B cell (primary cell): ENCODE measurements around the gene CNNM3. TPM values are rescaled to one million over a fixed set of nuclear protein-coding genes. Genes with fewer than 3 reads are reported as not detected.

Experiments
- ATAC-seq: fragments of 200-7000 bp; cut with Tn5 transposase; one replicate; pipeline ENCODE4 v1.10.0; 2021; ENCODE audit warnings: low read depth, mild to moderate bottlenecking, moderate number of reproducible peaks, moderate library complexity
- CTCF ChIA-PET: fragments of 350-600 bp; sonication (Branson Sonifier 250); formaldehyde crosslinking; loops from one replicate; lab custom pipeline; 2021; ENCODE audit warnings: antibody characterized with exemption, inconsistent platforms; lab: Charles Lee
- POLR2A ChIA-PET: fragments of 350-600 bp; sonication (Branson Sonifier 250); formaldehyde crosslinking; loops from one replicate; lab custom pipeline; 2021; ENCODE audit warnings: antibody characterized with exemption; lab: Charles Lee
- DNase-seq: peaks from one replicate; pipeline ENCODE4 v3.0.0; 2013
- H2AFZ ChIP-seq: 2 replicates; pipeline ENCODE4 v1.6.1; 2012; ENCODE audit warnings: mild to moderate bottlenecking, low read depth, low read length; ENCODE audit not compliant: insufficient read depth, poor library complexity, severe bottlenecking
- H3K27ac ChIP-seq, 2 donors: 1 replicate in 1 of 2; 2 replicates in 1 of 2; pipeline ENCODE4 v1.5.1; 2012 to 2013; ENCODE audit warnings: low read length in 2 of 2, mild to moderate bottlenecking in 2 of 2, moderate library complexity in 1 of 2
- H3K27me3 ChIP-seq, 4 experiments: fragments of 200-600 bp in 1 of 4; sonication (generic) in 1 of 4; replicated peaks in 1 of 4; 1 replicate in 2 of 4; 2 replicates in 2 of 4; pipeline versions ENCODE4 v1.6.1 to v1.7.0; 2013 to 2016; ENCODE audit warnings: low read length in 3 of 4, mild to moderate bottlenecking in 2 of 4, mixed read lengths in 1 of 4, moderate library complexity in 1 of 4; ENCODE audit not compliant: insufficient read depth in 4 of 4, control insufficient read depth in 3 of 4; ENCODE audit errors: control extremely low read depth in 1 of 4
- H3K36me3 ChIP-seq, 2 experiments: replicated peaks in 1 of 2; 1 replicate in 1 of 2; 2 replicates in 1 of 2; pipeline versions ENCODE4 v1.6.1 to v1.7.1; 2013; ENCODE audit warnings: low read length in 1 of 2; ENCODE audit not compliant: insufficient read depth in 2 of 2, control insufficient read depth in 1 of 2; ENCODE audit errors: control extremely low read depth in 1 of 2, extremely low read depth in 1 of 2
- H3K4me1 ChIP-seq, 2 donors: fragments of 200-600 bp in 1 of 2; sonication (generic) in 1 of 2; 1 replicate in 1 of 2; 2 replicates in 1 of 2; pipeline versions ENCODE4 v1.5.1 to v1.6.1; 2013 to 2017; ENCODE audit warnings: low read length in 2 of 2; ENCODE audit not compliant: control insufficient read depth in 2 of 2, insufficient read depth in 2 of 2
- H3K4me2 ChIP-seq: replicated peaks from 2 replicates; pipeline ENCODE3; 2012; ENCODE audit warnings: mild to moderate bottlenecking, low read depth, low read length; ENCODE audit not compliant: poor library complexity, severe bottlenecking
- H3K4me3 ChIP-seq, 5 experiments: fragments of 200-600 bp in 1 of 5; sonication (generic) in 1 of 5; 1 replicate in 3 of 5; 2 replicates in 2 of 5; pipeline versions ENCODE4 v1.5.1 to v1.7.0; 2011 to 2016; ENCODE audit warnings: low read length in 4 of 5, mild to moderate bottlenecking in 4 of 5, low read depth in 2 of 5, control low read depth in 1 of 5, moderate library complexity in 1 of 5; ENCODE audit not compliant: insufficient read depth in 1 of 5; ENCODE audit errors: control extremely low read depth in 1 of 5, extremely low read depth in 1 of 5
- H3K79me2 ChIP-seq: fragments of 200-600 bp; sonication (generic); one replicate; pipeline ENCODE4 v1.6.0; 2016; ENCODE audit warnings: low read length; ENCODE audit not compliant: control insufficient read depth, insufficient read depth
- H3K9ac ChIP-seq: fragments of 200-600 bp; sonication (generic); 2 replicates; pipeline ENCODE4 v1.6.1; 2017; ENCODE audit warnings: mild to moderate bottlenecking, low read length, moderate library complexity
- H3K9me3 ChIP-seq, 3 donors: one replicate each; pipeline versions ENCODE4 v1.6.1 to v1.7.1; 2013; ENCODE audit warnings: low read length in 2 of 3; ENCODE audit not compliant: control insufficient read depth in 2 of 3, insufficient read depth in 1 of 3; ENCODE audit errors: control extremely low read depth in 1 of 3
- H4K20me1 ChIP-seq: 2 replicates; pipeline ENCODE4 v1.6.0; 2012; ENCODE audit warnings: mild to moderate bottlenecking, low read length; ENCODE audit not compliant: insufficient read depth, control insufficient read depth, poor library complexity, severe bottlenecking
- H3K27ac Mint-ChIP-seq: one replicate; pipeline ENCODE4 v1.8.0; 2021; ENCODE audit warnings: mixed read lengths
- H3K27me3 Mint-ChIP-seq: one replicate; pipeline ENCODE4 v1.8.0; 2021; ENCODE audit warnings: mixed read lengths
- H3K4me1 Mint-ChIP-seq: one replicate; pipeline ENCODE4 v1.8.0; 2021; ENCODE audit warnings: mixed read lengths
- H3K4me3 Mint-ChIP-seq: one replicate; pipeline ENCODE4 v1.8.0; 2021; ENCODE audit warnings: mixed read lengths
- H3K9me3 Mint-ChIP-seq: one replicate; pipeline ENCODE4 v1.8.0; 2022; ENCODE audit warnings: mixed read lengths; ENCODE audit not compliant: insufficient read depth
- EZH2 ChIP-seq: IDR thresholded peaks from 2 replicates; pipeline ENCODE4 v1.6.1; 2012; ENCODE audit warnings: borderline replicate concordance, low read depth, mild to moderate bottlenecking, moderate library complexity, low read length; ENCODE audit not compliant: insufficient read depth, poor library complexity, severe bottlenecking
- WGBS: methylation state at CpG from one replicate; pipeline ENCODE4 v1.1.5; 2013; ENCODE audit warnings: missing lambda C conversion rate; ENCODE audit not compliant: insufficient coverage; 5-methylcytosine and 5-hydroxymethylcytosine counted together
- intact Hi-C: fragments of 100-400 bp; cut with micrococcal nuclease; formaldehyde crosslinking; loops from one replicate; pipeline ENCODE4 v1.10.0; 2022
- polyA minus RNA-seq: library from RNA; depleted of rRNA, polyadenylated mRNA; stranded (reverse); fragments of >200 nt; gene quantifications from 2 replicates; pipeline ENCODE4 v1.2.3, GENCODE V29; 2012
- polyA plus RNA-seq: library from polyadenylated mRNA; depleted of rRNA; stranded (reverse); fragments of >200 nt; gene quantifications from 2 replicates; pipeline ENCODE4 v1.2.3, GENCODE V29; 2012
- total RNA-seq, 2 donors: library from RNA; stranded (reverse); fragments of 120-200 nt in 1 of 2; gene quantifications; 1 replicate in 1 of 2; 2 replicates in 1 of 2; pipeline versions ENCODE4 v1.2.3 to v1.2.4, GENCODE V29; 2013 to 2022
- TF ChIP-seq, protein P1 (sequence below): fragments of 200-600 bp; IDR thresholded peaks from one replicate; pipeline ENCODE4 v1.8.0; 2022; ENCODE audit warnings: antibody characterized with exemption, mild to moderate bottlenecking

The CNNM3 gene
- total RNA-seq (52.1 and 54.7 TPM in 2 replicates), polyA plus RNA-seq (23.8 and 28.8 TPM in 2 replicates), polyA minus RNA-seq (40.0 and 43.2 TPM in 2 replicates)
- total RNA-seq (2013) = 8.0 TPM

DNA sequence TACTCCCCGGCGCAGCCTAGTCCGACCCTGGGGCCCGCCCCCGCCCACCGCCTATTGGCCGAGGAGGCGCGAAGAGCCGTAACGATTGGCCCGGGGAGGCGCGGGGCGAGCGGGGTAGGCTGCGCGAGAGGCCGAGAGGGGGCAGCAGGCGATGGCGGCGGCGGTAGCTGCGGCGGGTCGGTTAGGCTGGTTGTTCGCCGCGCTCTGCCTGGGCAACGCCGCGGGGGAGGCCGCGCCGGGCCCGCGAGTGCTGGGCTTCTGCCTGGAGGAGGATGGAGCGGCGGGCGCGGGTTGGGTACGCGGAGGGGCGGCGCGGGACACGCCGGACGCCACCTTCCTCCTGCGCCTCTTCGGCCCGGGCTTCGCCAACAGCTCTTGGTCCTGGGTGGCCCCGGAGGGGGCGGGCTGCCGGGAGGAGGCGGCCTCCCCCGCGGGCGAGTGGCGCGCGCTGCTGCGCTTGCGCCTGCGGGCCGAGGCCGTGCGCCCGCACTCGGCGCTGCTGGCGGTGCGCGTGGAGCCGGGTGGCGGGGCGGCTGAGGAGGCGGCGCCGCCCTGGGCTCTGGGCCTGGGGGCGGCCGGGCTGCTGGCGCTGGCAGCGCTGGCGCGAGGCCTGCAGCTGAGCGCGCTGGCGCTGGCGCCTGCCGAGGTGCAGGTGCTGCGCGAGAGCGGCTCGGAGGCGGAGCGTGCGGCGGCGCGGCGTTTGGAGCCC lies at the start of gene CNNM3:
CNNM3 (plus strand) TSS at position 142 of the 709 bp plus-strand sequence; CDS start at position 152, 10 bp downstream.
- WGBS = under 1% methylated on average over 103 of the region's 103 CpGs
- CTCF ChIA-PET = interaction anchor here (0.7 to 3.8 kb wide), 14 partner anchors 10 to 608 kb away, joined by 3 to 29 read pairs (median 4); partner anchors contain the start of genes ANKRD39, CNNM4 and STARD7

More for the DNA sequence above, at the start of gene CNNM3:
- DNase-seq (peak; percentile 96), ATAC-seq (peak; percentile 91)
- intact Hi-C loops = loop anchor here (1.0 to 5.0 kb wide), 8 partner anchors 10 to 479 kb away; partner anchors contain the start of genes ANKRD39, ARID5A, CNNM4 and KANSL3
- no peaks in the 10 kb centered on the region for H3K27me3 ChIP-seq
- H3K4me3 Mint-ChIP-seq = peak within 1 kb of the TSS; percentile 93
- peak within 1 kb of the TSS; percentile 89 for H3K9ac ChIP-seq
- peak within 1 kb of the TSS; percentile 59 to 95 (median 81) for H3K4me3 ChIP-seq
- peaks cover 57% of the 10 kb centered on the region for H3K4me1 Mint-ChIP-seq
- H3K27ac Mint-ChIP-seq = peak within 1 kb of the TSS; percentile 93
- TF ChIP-seq EZH2 = no peak
- TF ChIP-seq, protein P1, sequence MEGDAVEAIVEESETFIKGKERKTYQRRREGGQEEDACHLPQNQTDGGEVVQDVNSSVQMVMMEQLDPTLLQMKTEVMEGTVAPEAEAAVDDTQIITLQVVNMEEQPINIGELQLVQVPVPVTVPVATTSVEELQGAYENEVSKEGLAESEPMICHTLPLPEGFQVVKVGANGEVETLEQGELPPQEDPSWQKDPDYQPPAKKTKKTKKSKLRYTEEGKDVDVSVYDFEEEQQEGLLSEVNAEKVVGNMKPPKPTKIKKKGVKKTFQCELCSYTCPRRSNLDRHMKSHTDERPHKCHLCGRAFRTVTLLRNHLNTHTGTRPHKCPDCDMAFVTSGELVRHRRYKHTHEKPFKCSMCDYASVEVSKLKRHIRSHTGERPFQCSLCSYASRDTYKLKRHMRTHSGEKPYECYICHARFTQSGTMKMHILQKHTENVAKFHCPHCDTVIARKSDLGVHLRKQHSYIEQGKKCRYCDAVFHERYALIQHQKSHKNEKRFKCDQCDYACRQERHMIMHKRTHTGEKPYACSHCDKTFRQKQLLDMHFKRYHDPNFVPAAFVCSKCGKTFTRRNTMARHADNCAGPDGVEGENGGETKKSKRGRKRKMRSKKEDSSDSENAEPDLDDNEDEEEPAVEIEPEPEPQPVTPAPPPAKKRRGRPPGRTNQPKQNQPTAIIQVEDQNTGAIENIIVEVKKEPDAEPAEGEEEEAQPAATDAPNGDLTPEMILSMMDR = peak; percentile 73
- H3K9me3 ChIP-seq = no peaks in the 10 kb centered on the region
- peaks cover 0 to 13% of the 10 kb centered on the region in 2 experiments for H3K36me3 ChIP-seq
- peak within 1 kb of the TSS; percentile 19 to 76 for H3K27ac ChIP-seq
- H3K4me1 ChIP-seq = peaks cover 34 to 37% of the 10 kb centered on the region in 2 donors
- H3K79me2 ChIP-seq = peaks cover 45% of the 10 kb centered on the region
- peaks cover 43% of the 10 kb centered on the region for H4K20me1 ChIP-seq
- POLR2A ChIA-PET = interaction anchor here (0.5 to 2.3 kb wide), 9 partner anchors 10 to 670 kb away, joined by 3 to 14 read pairs (median 6); partner anchors contain the start of genes ANKRD39, CNNM4 and KANSL3
- H3K27me3 Mint-ChIP-seq = no peaks in the 10 kb centered on the region
- H3K9me3 Mint-ChIP-seq = no peaks in the 10 kb centered on the region
- H3K4me2 ChIP-seq = peak within 1 kb of the TSS; percentile 87
- peak within 1 kb of the TSS; percentile 99 for H2AFZ ChIP-seq
